ENCODE measurements around the gene NCAPD2. TPM values are rescaled to one million over a fixed set of nuclear protein-coding genes. Genes with fewer than 3 reads are reported as not detected.
"Not testable (repeated sequence)": the region's sequence is repeated elsewhere in the genome, so short reads cannot be mapped to it uniquely, and the experiment has no call there.

Gene NCAPD2
- total RNA-seq, 3 donors from 2014 or later (not counting 1 experiment from before 2014, with no cell fraction given): 38.8 to 53.1 (median 44.1) TPM

GRCh38 chr12:6489449-6489848, 4.5 kb upstream of the NCAPD2 start:
- no peak overlapping the region for H3K4me3 Mint-ChIP-seq
- ATAC-seq: no peak
- Histone ChIP-seq H3K9me3 (ENCODE audit: control insufficient read depth, insufficient read depth, low read length) (no peaks in the 10 kb centered on the region), H3K4me1 (ENCODE audit: control insufficient read depth, insufficient read depth, low read length) (peaks cover 10% of the 10 kb centered on the region), H3K27me3 (ENCODE audit: control insufficient read depth, insufficient read depth, low read length) (no peaks in the 10 kb centered on the region), H3K36me3 (ENCODE audit: control insufficient read depth, insufficient read depth, low read length) (peaks cover 10% of the 10 kb centered on the region), H3K27ac (ENCODE audit: low read length) (no peak overlapping the region), H3K4me3 (ENCODE audit: low read length) (no peak overlapping the region)
- no peaks in the 10 kb centered on the region for H3K36me3 Mint-ChIP-seq
- no peaks in the 10 kb centered on the region for H3K27me3 Mint-ChIP-seq (ENCODE audit: low read depth in 2 of 2)
- intact Hi-C loops (cut with micrococcal nuclease): no loop called here
- DNase-seq: no peak
- peaks cover 20 to 24% of the 10 kb centered on the region in 2 donors for H3K4me1 Mint-ChIP-seq
- H3K9me3 Mint-ChIP-seq: no peaks in the 10 kb centered on the region
- WGBS (ENCODE audit: insufficient coverage): 89% methylated on average over 4 of the region's 4 CpGs
- no peak overlapping the region for H3K27ac Mint-ChIP-seq
- TF ChIP-seq, protein P1, sequence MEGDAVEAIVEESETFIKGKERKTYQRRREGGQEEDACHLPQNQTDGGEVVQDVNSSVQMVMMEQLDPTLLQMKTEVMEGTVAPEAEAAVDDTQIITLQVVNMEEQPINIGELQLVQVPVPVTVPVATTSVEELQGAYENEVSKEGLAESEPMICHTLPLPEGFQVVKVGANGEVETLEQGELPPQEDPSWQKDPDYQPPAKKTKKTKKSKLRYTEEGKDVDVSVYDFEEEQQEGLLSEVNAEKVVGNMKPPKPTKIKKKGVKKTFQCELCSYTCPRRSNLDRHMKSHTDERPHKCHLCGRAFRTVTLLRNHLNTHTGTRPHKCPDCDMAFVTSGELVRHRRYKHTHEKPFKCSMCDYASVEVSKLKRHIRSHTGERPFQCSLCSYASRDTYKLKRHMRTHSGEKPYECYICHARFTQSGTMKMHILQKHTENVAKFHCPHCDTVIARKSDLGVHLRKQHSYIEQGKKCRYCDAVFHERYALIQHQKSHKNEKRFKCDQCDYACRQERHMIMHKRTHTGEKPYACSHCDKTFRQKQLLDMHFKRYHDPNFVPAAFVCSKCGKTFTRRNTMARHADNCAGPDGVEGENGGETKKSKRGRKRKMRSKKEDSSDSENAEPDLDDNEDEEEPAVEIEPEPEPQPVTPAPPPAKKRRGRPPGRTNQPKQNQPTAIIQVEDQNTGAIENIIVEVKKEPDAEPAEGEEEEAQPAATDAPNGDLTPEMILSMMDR (IDR thresholded peaks at IDR 0.05): no peak

DNA sequence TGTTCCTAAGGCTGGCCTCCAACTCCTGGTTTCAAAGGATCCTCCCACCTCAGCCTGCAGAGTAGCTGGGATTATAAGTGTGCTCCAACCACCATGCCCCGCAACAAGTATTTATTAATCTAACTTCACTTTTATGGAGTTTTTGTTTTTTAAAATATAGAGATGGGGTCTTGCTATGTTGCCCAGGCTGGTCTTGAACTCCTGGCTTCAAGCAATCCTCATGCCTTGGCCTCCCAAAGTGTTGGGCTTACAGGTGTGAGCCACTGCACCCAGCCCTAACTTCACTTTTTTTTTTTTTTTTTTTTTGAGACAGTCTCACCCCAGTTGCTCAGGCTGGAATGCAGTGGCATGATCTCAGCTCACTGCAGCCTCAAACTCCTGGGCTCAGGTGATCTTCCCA, 3.2 kb upstream of the NCAPD2 start:
- intact Hi-C loops (cut with micrococcal nuclease): loop anchor here (5.0 to 10.0 kb wide), 2 partner anchors 38 to 194 kb away; partner anchors contain the start of genes TAPBPL and ZNF384
- not testable (repeated sequence) for H3K27me3 Mint-ChIP-seq (ENCODE audit: low read depth in 2 of 2); H3K27ac Mint-ChIP-seq

GRCh38 chr12:6492838-6493496, 935 bp upstream of the NCAPD2 start, which contains the start of gene MRPL51:
Gene MRPL51 (minus strand): TSS chr12:6493262. CDS start chr12:6493136, 126 bp downstream.
- H3K4me1 Mint-ChIP-seq: peaks cover 38% of the 10 kb centered on the region in 2 donors
- ATAC-seq (peak; percentile 60 to 84 (median 76)), DNase-seq (peak; percentile 88 to 97)
- TF ChIP-seq, protein P1 (IDR thresholded peaks at IDR 0.05): no peak
- intact Hi-C loops (cut with micrococcal nuclease): loop anchor here (1.0 to 10.0 kb wide), 4 partner anchors 39 to 192 kb away; partner anchors contain the start of genes TAPBPL and ZNF384
- no peaks in the 10 kb centered on the region for H3K9me3 Mint-ChIP-seq
- H3K27me3 Mint-ChIP-seq (ENCODE audit: low read depth in 2 of 2): no peaks in the 10 kb centered on the region
- H3K36me3 Mint-ChIP-seq: no peaks in the 10 kb centered on the region
- Histone ChIP-seq H3K9me3 (ENCODE audit: control insufficient read depth, insufficient read depth, low read length) (no peaks in the 10 kb centered on the region), H3K36me3 (ENCODE audit: control insufficient read depth, insufficient read depth, low read length) (peaks cover 22% of the 10 kb centered on the region), H3K27me3 (ENCODE audit: control insufficient read depth, insufficient read depth, low read length) (no peaks in the 10 kb centered on the region), H3K4me3 (ENCODE audit: low read length) (peak within 1 kb of the TSS; percentile 81), H3K4me1 (ENCODE audit: control insufficient read depth, insufficient read depth, low read length) (peaks cover 22% of the 10 kb centered on the region), H3K27ac (ENCODE audit: low read length) (peak within 1 kb of the TSS; percentile 88)
- peak within 1 kb of the TSS; percentile 97 for H3K27ac Mint-ChIP-seq
- peak within 1 kb of the TSS; percentile 94 for H3K4me3 Mint-ChIP-seq
- under 1% methylated on average over 34 of the region's 39 CpGs for WGBS (ENCODE audit: insufficient coverage)

More for the DNA sequence above, 3.2 kb upstream of the NCAPD2 start:
- peaks cover 13% of the 10 kb centered on the region for H3K4me1 ChIP-seq (ENCODE audit: control insufficient read depth, insufficient read depth, low read length)
- not testable (repeated sequence) for H3K27me3 ChIP-seq (ENCODE audit: control insufficient read depth, insufficient read depth, low read length); H3K36me3 Mint-ChIP-seq; H3K4me3 Mint-ChIP-seq; H3K4me3 ChIP-seq (ENCODE audit: low read length); H3K27ac ChIP-seq (ENCODE audit: low read length); DNase-seq; ATAC-seq; H3K9me3 ChIP-seq (ENCODE audit: control insufficient read depth, insufficient read depth, low read length); H3K9me3 Mint-ChIP-seq
- H3K36me3 ChIP-seq (ENCODE audit: control insufficient read depth, insufficient read depth, low read length): peaks cover 15% of the 10 kb centered on the region
- WGBS (ENCODE audit: insufficient coverage): no CpG with 5 or more reads among the region's 1 CpG
- peaks cover 32 to 37% of the 10 kb centered on the region in 2 donors for H3K4me1 Mint-ChIP-seq

GRCh38 chr12:6494258-6494743, 399 bp downstream of the NCAPD2 start:
- Mint-ChIP-seq H3K4me3 (peak overlapping the region; percentile 94), H3K27me3 (ENCODE audit: low read depth in 2 of 2) (no peaks in the 10 kb centered on the region), H3K36me3 (no peaks in the 10 kb centered on the region), H3K4me1 (peaks cover 38% of the 10 kb centered on the region in 2 donors), H3K9me3 (no peaks in the 10 kb centered on the region), H3K27ac (peak overlapping the region; percentile 97)
- WGBS (ENCODE audit: insufficient coverage): 2% methylated on average over 9 of the region's 14 CpGs
- H3K9me3 ChIP-seq (ENCODE audit: control insufficient read depth, insufficient read depth, low read length): no peaks in the 10 kb centered on the region
- ATAC-seq: peak; percentile 43 to 65 (median 49)
- intact Hi-C loops (cut with micrococcal nuclease): loop anchor here (1.0 to 10.0 kb wide), 3 partner anchors 24 to 190 kb away; partner anchors contain the start of genes TAPBPL, VAMP1 and ZNF384
- peak overlapping the region; percentile 81 for H3K4me3 ChIP-seq (ENCODE audit: low read length)
- H3K4me1 ChIP-seq (ENCODE audit: control insufficient read depth, insufficient read depth, low read length): peaks cover 22% of the 10 kb centered on the region
- no peaks in the 10 kb centered on the region for H3K27me3 ChIP-seq (ENCODE audit: control insufficient read depth, insufficient read depth, low read length)
- H3K27ac ChIP-seq (ENCODE audit: low read length): peak overlapping the region; percentile 68
- peaks cover 32% of the 10 kb centered on the region for H3K36me3 ChIP-seq (ENCODE audit: control insufficient read depth, insufficient read depth, low read length)
- no peak for DNase-seq
- TF ChIP-seq, protein P1 (IDR thresholded peaks at IDR 0.05): no peak
